Tibial artery (tissue), 4 donors: ENCODE measurements around the gene ANTKMT.

Experiments used
- DNase-seq, 2 donors: peaks; one replicate each; pipeline ENCODE4 v3.0.0-alpha.2; 2019
- H3K27ac ChIP-seq, 2 donors: fragments of 200-600 bp; sonication (generic) in 1 of 2; 1 replicate in 1 of 2; 2 replicates in 1 of 2; pipeline ENCODE4 v1.5.1; 2018 to 2019; ENCODE audit warnings: mild to moderate bottlenecking in 1 of 2
- H3K27me3 ChIP-seq, 2 donors: fragments of 200-600 bp; sonication (generic) in 1 of 2; one replicate each; pipeline versions ENCODE4 v1.5.1 to v1.6.0; 2016 to 2019
- H3K36me3 ChIP-seq, 3 donors: fragments of 200-600 bp; sonication (generic) in 2 of 3; one replicate each; pipeline ENCODE4 v1.5.1; 2016 to 2019; ENCODE audit warnings: mild to moderate bottlenecking in 2 of 3
- H3K4me1 ChIP-seq, 4 donors: fragments of 200-600 bp; sonication (generic) in 2 of 4; 1 replicate in 3 of 4; 2 replicates in 1 of 4; pipeline ENCODE4 v1.5.1; 2016 to 2019
- H3K4me3 ChIP-seq, 2 donors: fragments of 200-600 bp; sonication (generic) in 1 of 2; 1 replicate in 1 of 2; 2 replicates in 1 of 2; pipeline ENCODE4 v1.5.1; 2018 to 2019; ENCODE audit warnings: mild to moderate bottlenecking in 2 of 2
- H3K9me3 ChIP-seq, 3 donors: fragments of 200-600 bp; sonication (generic) in 1 of 3; one replicate each; pipeline ENCODE4 v1.5.1; 2016 to 2019
- intact Hi-C: fragments of 100-400 bp; cut with DNase I; formaldehyde crosslinking; loops from one replicate; pipeline ENCODE4 v1.15.0; 2023; ENCODE audit warnings: low total_unique reads
- TF ChIP-seq, protein P1 (sequence below), 2 experiments: fragments of 200-600 bp in 1 of 2; fragments of 450-650 bp in 1 of 2; IDR thresholded peaks; one replicate each; pipeline ENCODE4 v1.5.1; 2017 to 2019; ENCODE audit warnings: antibody characterized with exemption in 2 of 2, mild to moderate bottlenecking in 1 of 2, moderate library complexity in 1 of 2

The ANTKMT gene

GRCh38 chr16:722835-723633 is 2.1 kb downstream of the ANTKMT start:
- no peak overlapping the region for H3K27ac ChIP-seq
- H3K4me3 ChIP-seq = no peak overlapping the region
- DNase-seq = no peak
- H3K36me3 ChIP-seq = no peaks in the 10 kb centered on the region
- H3K27me3 ChIP-seq = peaks cover 0 to 31% of the 10 kb centered on the region in 2 donors
- TF ChIP-seq, protein P1, sequence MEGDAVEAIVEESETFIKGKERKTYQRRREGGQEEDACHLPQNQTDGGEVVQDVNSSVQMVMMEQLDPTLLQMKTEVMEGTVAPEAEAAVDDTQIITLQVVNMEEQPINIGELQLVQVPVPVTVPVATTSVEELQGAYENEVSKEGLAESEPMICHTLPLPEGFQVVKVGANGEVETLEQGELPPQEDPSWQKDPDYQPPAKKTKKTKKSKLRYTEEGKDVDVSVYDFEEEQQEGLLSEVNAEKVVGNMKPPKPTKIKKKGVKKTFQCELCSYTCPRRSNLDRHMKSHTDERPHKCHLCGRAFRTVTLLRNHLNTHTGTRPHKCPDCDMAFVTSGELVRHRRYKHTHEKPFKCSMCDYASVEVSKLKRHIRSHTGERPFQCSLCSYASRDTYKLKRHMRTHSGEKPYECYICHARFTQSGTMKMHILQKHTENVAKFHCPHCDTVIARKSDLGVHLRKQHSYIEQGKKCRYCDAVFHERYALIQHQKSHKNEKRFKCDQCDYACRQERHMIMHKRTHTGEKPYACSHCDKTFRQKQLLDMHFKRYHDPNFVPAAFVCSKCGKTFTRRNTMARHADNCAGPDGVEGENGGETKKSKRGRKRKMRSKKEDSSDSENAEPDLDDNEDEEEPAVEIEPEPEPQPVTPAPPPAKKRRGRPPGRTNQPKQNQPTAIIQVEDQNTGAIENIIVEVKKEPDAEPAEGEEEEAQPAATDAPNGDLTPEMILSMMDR (IDR thresholded peaks at IDR 0.05) = no peak
- H3K9me3 ChIP-seq = no peaks in the 10 kb centered on the region
- intact Hi-C loops = no loop called here
- peaks cover 0 to 52% (median 37%) of the 10 kb centered on the region in 4 donors for H3K4me1 ChIP-seq

- no peak for DNase-seq
- TF ChIP-seq, protein P1 (IDR thresholded peaks at IDR 0.05) = no peak
These were observed 2.7 kb downstream of the ANTKMT start for GRCh38 chr16:723695-724094.

GRCh38 chr16:724188-725040 is 3.5 kb downstream of the ANTKMT start:
- Histone ChIP-seq H3K9me3 (no peaks in the 10 kb centered on the region), H3K36me3 (peaks cover 0 to 2% (median 0%) of the 10 kb centered on the region in 3 donors), H3K27me3 (peaks cover 0 to 45% of the 10 kb centered on the region in 2 donors), H3K27ac (no peak overlapping the region), H3K4me1 (peaks cover 0 to 59% (median 49%) of the 10 kb centered on the region in 4 donors), H3K4me3 (no peak overlapping the region)
- no peak for DNase-seq
- intact Hi-C loops = no loop called here
- TF ChIP-seq, protein P1 (IDR thresholded peaks at IDR 0.05) = no peak

More at GRCh38 chr16:723695-724094, 2.7 kb downstream of the ANTKMT start:
- Histone ChIP-seq H3K4me3 (no peak overlapping the region), H3K36me3 (no peaks in the 10 kb centered on the region), H3K27ac (no peak overlapping the region), H3K9me3 (no peaks in the 10 kb centered on the region), H3K4me1 (peaks cover 0 to 58% (median 44%) of the 10 kb centered on the region in 4 donors), H3K27me3 (peaks cover 0 to 38% of the 10 kb centered on the region in 2 donors)
- intact Hi-C loops = no loop called here

GRCh38 chr16:725041-725376 is 4.1 kb downstream of the ANTKMT start:
- intact Hi-C loops = no loop called here
- H3K36me3 ChIP-seq = peaks cover 0 to 8% (median 0%) of the 10 kb centered on the region in 3 donors
- no peak for DNase-seq
- no peaks in the 10 kb centered on the region for H3K9me3 ChIP-seq
- TF ChIP-seq, protein P1 (IDR thresholded peaks at IDR 0.05) = no peak
- no peak overlapping the region for H3K27ac ChIP-seq
- H3K4me3 ChIP-seq = no peak overlapping the region
- peaks cover 0 to 45% of the 10 kb centered on the region in 2 donors for H3K27me3 ChIP-seq
- peaks cover 0 to 54% (median 45%) of the 10 kb centered on the region in 4 donors for H3K4me1 ChIP-seq

GRCh38 chr16:725463-726187 is 4.7 kb downstream of the ANTKMT start:
- Histone ChIP-seq H3K27ac (no peak overlapping the region), H3K9me3 (no peaks in the 10 kb centered on the region), H3K36me3 (peaks cover 0 to 14% (median 0%) of the 10 kb centered on the region in 3 donors), H3K27me3 (peaks cover 0 to 45% of the 10 kb centered on the region in 2 donors), H3K4me1 (peaks cover 0 to 48% (median 38%) of the 10 kb centered on the region in 4 donors), H3K4me3 (no peak overlapping the region)
- DNase-seq = no peak
- intact Hi-C loops = no loop called here
- TF ChIP-seq, protein P1 (IDR thresholded peaks at IDR 0.05) = no peak
